PC-3 (cell line): Measurements from ENCODE around the gene ZNF782. TPM values are rescaled to one million over a fixed set of nuclear protein-coding genes. Genes with fewer than 3 reads are reported as not detected.
A peak's percentile ranks its signal among the peaks of the same experiment; 100 is the strongest.

Source experiments
- ATAC-seq: fragments of 200-7000 bp; cut with Tn5 transposase; 2 replicates; pipeline ENCODE4 v1.9.1; 2020; ENCODE audit warnings: mild to moderate bottlenecking, moderate library complexity
- BruUV-seq: library from RNA; stranded (reverse); fragments of 400-500 nt; replicated peaks from 2 replicates; lab custom pipeline; 2021; lab: Mats Ljungman, UMichigan
- CTCF ChIA-PET: fragments of 300-600 bp; sonication (Branson Sonifier 250); formaldehyde crosslinking; loops from one replicate; lab custom pipeline; 2022; ENCODE audit warnings: antibody characterized with exemption; lab: Charles Lee
- POLR2A ChIA-PET: fragments of 300-600 bp; sonication (Branson Sonifier 250); formaldehyde crosslinking; loops from one replicate; lab custom pipeline; 2022; ENCODE audit warnings: antibody characterized with exemption; ENCODE audit not compliant: unreplicated experiment; lab: Charles Lee
- DNase-seq: peaks from one replicate; pipeline ENCODE4 v3.0.0-alpha.2; 2015
- H2AFZ ChIP-seq: fragments of 300-600 bp; sonication (generic); 2 replicates; pipeline ENCODE4 v1.6.0; 2016; ENCODE audit warnings: antibody characterized with exemption, low read length
- H3F3A ChIP-seq: fragments of 300-600 bp; sonication (generic); one replicate; pipeline ENCODE4 v1.6.0; 2017; ENCODE audit warnings: antibody characterized with exemption, low read length, control low read depth, mild to moderate bottlenecking; ENCODE audit not compliant: unreplicated experiment
- H3K27ac ChIP-seq: fragments of 300-600 bp; sonication (generic); 2 replicates; pipeline ENCODE4 v1.5.1; 2016; ENCODE audit warnings: mild to moderate bottlenecking, low read length
- H3K27me3 ChIP-seq: fragments of 300-600 bp; sonication (generic); 2 replicates; pipeline ENCODE4 v1.6.1; 2016; ENCODE audit warnings: low read length, mixed read lengths
- H3K36me3 ChIP-seq: fragments of 300-600 bp; sonication (generic); 2 replicates; pipeline ENCODE4 v1.6.1; 2016; ENCODE audit warnings: low read depth, mixed run types, low read length, mixed read lengths
- H3K4me1 ChIP-seq: fragments of 300-600 bp; sonication (generic); 2 replicates; pipeline ENCODE4 v1.5.1; 2016; ENCODE audit warnings: low read length; ENCODE audit not compliant: insufficient read depth
- H3K4me2 ChIP-seq: fragments of 300-600 bp; sonication (generic); 2 replicates; pipeline ENCODE4 v1.6.0; 2016; ENCODE audit warnings: low read length
- H3K4me3 ChIP-seq: fragments of 300-600 bp; sonication (generic); 2 replicates; pipeline ENCODE4 v1.5.1; 2016; ENCODE audit warnings: mild to moderate bottlenecking, low read length, mixed read lengths
- H3K79me2 ChIP-seq: fragments of 300-600 bp; sonication (generic); 2 replicates; pipeline ENCODE4 v1.6.1; 2017; ENCODE audit warnings: low read length, mixed read lengths
- H3K9ac ChIP-seq: fragments of 300-600 bp; sonication (generic); 2 replicates; pipeline ENCODE4 v1.6.0; 2016; ENCODE audit warnings: mild to moderate bottlenecking, low read length
- H3K9me2 ChIP-seq: fragments of 300-600 bp; sonication (generic); replicated peaks from 2 replicates; pipeline ENCODE4 v1.6.1; 2016; ENCODE audit warnings: mixed run types, low read length, mixed read lengths
- H3K9me3 ChIP-seq: fragments of 300-600 bp; sonication (generic); 2 replicates; pipeline ENCODE4 v1.6.1; 2016; ENCODE audit warnings: low read length, mixed read lengths
- H4K20me1 ChIP-seq: fragments of 300-600 bp; sonication (generic); 2 replicates; pipeline ENCODE4 v1.6.1; 2016; ENCODE audit warnings: low read length, mixed read lengths
- CTCF ChIP-seq: fragments of 300-600 bp; sonication (generic); conservative IDR thresholded peaks from 2 replicates; pipeline ENCODE4 v1.5.1; 2017; ENCODE audit warnings: antibody characterized with exemption, low read depth, mild to moderate bottlenecking, low read length
- EZH2 ChIP-seq: fragments of 300-600 bp; sonication (generic); IDR thresholded peaks from one replicate; pipeline ENCODE4 v1.6.1; 2017; ENCODE audit warnings: antibody characterized with exemption, mild to moderate bottlenecking, low read length; ENCODE audit not compliant: unreplicated experiment
- EZH2phosphoT487 ChIP-seq: fragments of 300-600 bp; sonication (generic); IDR thresholded peaks from 2 replicates; pipeline ENCODE4 v1.6.1; 2018; ENCODE audit warnings: mild to moderate bottlenecking, antibody characterized with exemption, low read length, borderline replicate concordance
- intact Hi-C: fragments of 100-400 bp; cut with micrococcal nuclease; formaldehyde crosslinking; loops from 2 replicates; pipeline ENCODE4 v1.9.0; 2023
- total RNA-seq: library from RNA; depleted of rRNA; stranded (reverse); fragments of >200 nt; gene quantifications from 2 replicates; pipeline ENCODE4 v1.2.3, GENCODE V29; 2014

ZNF782 gene
- total RNA-seq, 1 experiment from 2014 or later, result 5.0 TPM

- no TSS peak for BruUV-seq
- H3K27ac ChIP-seq, result peak overlapping the region; percentile 84
- no peaks in the 10 kb centered on the region for H3K79me2 ChIP-seq
- peaks cover 38% of the 10 kb centered on the region for H3K4me1 ChIP-seq
- ATAC-seq, result peak; percentile 54
- ChIA-PET POLR2A (no interaction called here), CTCF (interaction anchor here (0.6 kb wide), 2 partner anchors 385 to 841 kb away, joined by 3 to 6 read pairs; no protein-coding TSS in a partner anchor)
- H3K27me3 ChIP-seq, result no peaks in the 10 kb centered on the region
- peak overlapping the region; percentile 66 for H3K4me2 ChIP-seq
- peak overlapping the region; percentile 49; the same call in 1 of the 2 replicates for H3K9ac ChIP-seq
- no peaks in the 10 kb centered on the region for H3K36me3 ChIP-seq
- H4K20me1 ChIP-seq, result no peaks in the 10 kb centered on the region
- intact Hi-C loops, result loop anchor here (10.0 kb wide), 1 partner anchor 185 kb away; no protein-coding TSS in a partner anchor
- no peaks in the 10 kb centered on the region for H3K9me2 ChIP-seq
- no peaks in the 10 kb centered on the region for H3K9me3 ChIP-seq
- TF ChIP-seq CTCF (no peak), EZH2phosphoT487 (no peak), EZH2 (no peak)
- peak overlapping the region; percentile 14; the same call in 1 of the 2 replicates for H3K4me3 ChIP-seq
- no peaks in the 10 kb centered on the region for H3F3A ChIP-seq
- peak; percentile 94 for DNase-seq
- 0 out of 2 replicates have a peak overlapping the region, but pooled peaks have one; percentile 27 for H2AFZ ChIP-seq
These were observed 5.3 kb upstream of the ZNF782 start for GRCh38 chr9:96859461-96860198.

- ChIA-PET POLR2A (no interaction called here), CTCF (no interaction called here)
- Histone ChIP-seq H3K36me3 (no peaks in the 10 kb centered on the region), H3K9ac (peak overlapping the region; percentile 33; the same call in 1 of the 2 replicates), H3K79me2 (peaks cover 4% of the 10 kb centered on the region), H3K9me3 (no peaks in the 10 kb centered on the region), H3K4me2 (peak overlapping the region; percentile 44), H3F3A (no peaks in the 10 kb centered on the region), H3K9me2 (no peaks in the 10 kb centered on the region), H4K20me1 (no peaks in the 10 kb centered on the region), H3K27ac (peak overlapping the region; percentile 84), H3K4me3 (no peak overlapping the region), H3K27me3 (no peaks in the 10 kb centered on the region), H3K4me1 (peaks cover 38% of the 10 kb centered on the region), H2AFZ (no peak overlapping the region)
- intact Hi-C loops, result loop anchor here (10.0 kb wide), 1 partner anchor 186 kb away; no protein-coding TSS in a partner anchor
- ATAC-seq (no peak), DNase-seq (no peak)
- BruUV-seq, result no TSS peak
- TF ChIP-seq EZH2 (no peak), CTCF (no peak), EZH2phosphoT487 (no peak)
These were observed 4.4 kb upstream of the ZNF782 start for GRCh38 chr9:96858670-96859069.
